ENCODE results near the gene HNRNPA2B1.
"Not testable (repeated sequence)": the region's sequence is repeated elsewhere in the genome, so short reads cannot be mapped to it uniquely, and the experiment has no call there.

The HNRNPA2B1 gene

DNA sequence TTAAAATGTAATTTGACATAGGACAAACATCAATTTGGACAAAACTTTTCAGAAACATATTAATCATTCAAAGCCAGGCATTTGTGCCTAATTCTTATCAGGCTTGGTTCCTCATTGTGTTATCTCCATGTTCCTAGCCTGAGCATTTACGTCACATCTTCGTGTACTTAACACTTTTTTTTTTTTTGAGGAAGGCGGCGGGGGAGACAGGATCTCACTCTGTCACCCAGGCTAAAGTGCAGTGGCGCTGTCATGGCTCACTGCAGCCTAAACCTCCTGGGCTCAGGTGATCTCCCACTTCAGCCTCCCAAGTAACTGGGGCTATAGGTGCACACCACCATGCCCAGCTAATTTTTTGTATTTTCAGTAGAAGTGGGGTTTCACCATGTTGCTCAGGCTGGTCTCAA is 19.8 kb downstream of the HNRNPA2B1 start:
- H2BK5ac ChIP-seq (ENCODE audit: low read length) = no peak overlapping the region
- no peak overlapping the region for H3K4me3 ChIP-seq (ENCODE audit: low read length)
- H4K8ac ChIP-seq (ENCODE audit: low read depth, low read length) = no peak overlapping the region
- H2BK120ac ChIP-seq (ENCODE audit: low read depth, low read length) = no peak overlapping the region
- H3K27me3 ChIP-seq (ENCODE audit: insufficient read depth, low read length, poor library complexity) = no peaks in the 10 kb centered on the region
- H3K79me1 ChIP-seq (ENCODE audit: low read length) = no peaks in the 10 kb centered on the region
- no peak overlapping the region for H3K56ac ChIP-seq (ENCODE audit: low read length)
- no peak overlapping the region for H3K27ac ChIP-seq (ENCODE audit: low read depth, low read length)
- H3K4me2 ChIP-seq (ENCODE audit: low read length) = no peak overlapping the region
- no peak overlapping the region for H2AK5ac ChIP-seq (ENCODE audit: low read length)
- no peak overlapping the region for H4K5ac ChIP-seq (ENCODE audit: low read length)
- no peak overlapping the region for H3K23ac ChIP-seq (ENCODE audit: low read length)
- no peak overlapping the region for H3K18ac ChIP-seq (ENCODE audit: low read length)
- H3K79me2 ChIP-seq (ENCODE audit: control insufficient read depth, insufficient read depth, low read length) = no peaks in the 10 kb centered on the region
- WGBS (ENCODE audit: extremely low coverage, insufficient coverage, low lambda C conversion rate) = no CpG with 5 or more reads among the region's 5 CpGs
- no peak overlapping the region for H3K4ac ChIP-seq (ENCODE audit: low read depth, low read length)
- DNase-seq = no peak
- no peak overlapping the region for H2BK15ac ChIP-seq (replicated peaks; ENCODE audit: low read depth)
- no peaks in the 10 kb centered on the region for H3K36me3 ChIP-seq (ENCODE audit: control insufficient read depth, insufficient read depth, low read length)
- no peak overlapping the region for H3K9ac ChIP-seq (ENCODE audit: low read length)
- H3K4me1 ChIP-seq (ENCODE audit: control insufficient read depth, low read depth, low read length) = no peaks in the 10 kb centered on the region

DNA sequence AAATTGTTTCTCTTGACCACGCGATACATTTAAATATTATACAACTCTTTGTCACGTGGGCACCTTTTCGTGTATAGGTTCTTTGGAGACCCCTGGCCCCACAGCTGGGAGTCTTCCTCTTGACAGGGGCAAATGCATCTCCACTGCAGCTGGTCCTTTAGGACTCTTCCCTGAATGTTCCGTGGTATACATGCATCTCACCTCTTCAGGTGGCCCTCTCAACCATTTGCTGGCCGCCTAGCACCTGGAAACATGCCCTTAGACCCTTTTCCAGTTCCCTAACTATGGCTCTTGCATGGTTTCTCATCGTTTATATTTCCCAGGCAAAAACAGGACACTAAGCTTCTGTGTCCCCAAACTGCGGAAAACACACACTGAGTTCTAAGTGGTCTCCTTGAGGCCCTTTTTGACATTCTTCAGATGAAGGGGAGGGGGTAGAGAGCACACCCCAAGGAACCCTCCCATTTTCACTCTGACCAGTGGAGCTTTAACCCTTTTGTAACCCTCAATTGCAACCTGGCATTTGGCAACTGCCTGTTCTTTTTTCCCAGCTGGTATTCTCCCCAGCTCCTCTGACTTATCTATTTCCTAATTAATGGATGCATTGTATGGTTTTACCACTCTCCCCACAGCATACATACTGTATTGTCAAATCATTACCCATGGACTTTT is 20.6 kb downstream of the HNRNPA2B1 start:
- H3K27ac ChIP-seq (ENCODE audit: low read depth, low read length) = no peak overlapping the region
- H3K79me2 ChIP-seq (ENCODE audit: control insufficient read depth, insufficient read depth, low read length) = no peaks in the 10 kb centered on the region
- no peak overlapping the region for H3K9ac ChIP-seq (ENCODE audit: low read length)
- H2BK15ac ChIP-seq (replicated peaks; ENCODE audit: low read depth) = no peak overlapping the region
- H3K18ac ChIP-seq (ENCODE audit: low read length) = no peak overlapping the region
- no peak overlapping the region for H4K8ac ChIP-seq (ENCODE audit: low read depth, low read length)
- no CpG with 5 or more reads among the region's 8 CpGs for WGBS (ENCODE audit: extremely low coverage, insufficient coverage, low lambda C conversion rate)
- DNase-seq = no peak
- no peak overlapping the region for H3K56ac ChIP-seq (ENCODE audit: low read length)
- H3K27me3 ChIP-seq (ENCODE audit: insufficient read depth, low read length, poor library complexity) = no peaks in the 10 kb centered on the region
- no peak overlapping the region for H3K4me3 ChIP-seq (ENCODE audit: low read length)
- no peaks in the 10 kb centered on the region for H3K36me3 ChIP-seq (ENCODE audit: control insufficient read depth, insufficient read depth, low read length)
- H4K5ac ChIP-seq (ENCODE audit: low read length) = no peak overlapping the region
- no peak overlapping the region for H3K4me2 ChIP-seq (ENCODE audit: low read length)
- no peaks in the 10 kb centered on the region for H3K4me1 ChIP-seq (ENCODE audit: control insufficient read depth, low read depth, low read length)
- no peak overlapping the region for H3K23ac ChIP-seq (ENCODE audit: low read length)
- no peak overlapping the region for H2AK5ac ChIP-seq (ENCODE audit: low read length)
- no peak overlapping the region for H2BK5ac ChIP-seq (ENCODE audit: low read length)
- H2BK120ac ChIP-seq (ENCODE audit: low read depth, low read length) = no peak overlapping the region
- H3K79me1 ChIP-seq (ENCODE audit: low read length) = no peaks in the 10 kb centered on the region
- no peak overlapping the region for H3K4ac ChIP-seq (ENCODE audit: low read depth, low read length)

DNA sequence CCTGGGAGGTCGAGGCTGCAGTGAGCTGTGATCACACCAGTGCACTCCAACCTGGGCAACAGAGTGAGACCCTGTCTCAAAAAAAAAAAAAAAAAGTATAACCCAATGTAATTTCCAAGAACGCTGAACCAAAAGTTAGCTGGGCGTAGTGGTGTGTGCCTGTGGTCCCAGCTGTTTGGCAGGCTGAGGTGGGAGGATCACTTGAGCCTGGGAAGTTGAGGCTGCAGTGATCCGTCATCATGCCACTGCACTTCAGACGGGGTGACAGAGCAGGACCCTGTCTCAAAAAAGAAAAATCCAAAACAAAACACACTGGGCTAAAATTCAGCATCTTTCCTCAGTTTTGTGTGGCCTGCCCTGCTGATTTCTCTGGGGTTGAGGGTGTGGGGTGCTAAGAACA is 21.1 kb downstream of the HNRNPA2B1 start:
- Histone ChIP-seq H3K4ac (ENCODE audit: low read depth, low read length) (no peak overlapping the region), H4K5ac (ENCODE audit: low read length) (no peak overlapping the region), H3K79me2 (ENCODE audit: control insufficient read depth, insufficient read depth, low read length) (no peaks in the 10 kb centered on the region), H3K56ac (ENCODE audit: low read length) (no peak overlapping the region), H4K8ac (ENCODE audit: low read depth, low read length) (no peak overlapping the region), H3K9ac (ENCODE audit: low read length) (no peak overlapping the region), H2BK15ac (replicated peaks; ENCODE audit: low read depth) (no peak overlapping the region), H3K4me2 (ENCODE audit: low read length) (no peak overlapping the region), H3K79me1 (ENCODE audit: low read length) (no peaks in the 10 kb centered on the region), H3K23ac (ENCODE audit: low read length) (no peak overlapping the region), H3K4me3 (ENCODE audit: low read length) (no peak overlapping the region), H3K27me3 (ENCODE audit: insufficient read depth, low read length, poor library complexity) (no peaks in the 10 kb centered on the region), H2BK5ac (ENCODE audit: low read length) (no peak overlapping the region), H3K36me3 (ENCODE audit: control insufficient read depth, insufficient read depth, low read length) (no peaks in the 10 kb centered on the region), H3K4me1 (ENCODE audit: control insufficient read depth, low read depth, low read length) (no peaks in the 10 kb centered on the region), H3K27ac (ENCODE audit: low read depth, low read length) (no peak overlapping the region), H3K18ac (ENCODE audit: low read length) (no peak overlapping the region), H2BK120ac (ENCODE audit: low read depth, low read length) (no peak overlapping the region), H2AK5ac (ENCODE audit: low read length) (no peak overlapping the region)
- WGBS (ENCODE audit: extremely low coverage, insufficient coverage, low lambda C conversion rate) = no CpG with 5 or more reads among the region's 5 CpGs
- DNase-seq = no peak

DNA sequence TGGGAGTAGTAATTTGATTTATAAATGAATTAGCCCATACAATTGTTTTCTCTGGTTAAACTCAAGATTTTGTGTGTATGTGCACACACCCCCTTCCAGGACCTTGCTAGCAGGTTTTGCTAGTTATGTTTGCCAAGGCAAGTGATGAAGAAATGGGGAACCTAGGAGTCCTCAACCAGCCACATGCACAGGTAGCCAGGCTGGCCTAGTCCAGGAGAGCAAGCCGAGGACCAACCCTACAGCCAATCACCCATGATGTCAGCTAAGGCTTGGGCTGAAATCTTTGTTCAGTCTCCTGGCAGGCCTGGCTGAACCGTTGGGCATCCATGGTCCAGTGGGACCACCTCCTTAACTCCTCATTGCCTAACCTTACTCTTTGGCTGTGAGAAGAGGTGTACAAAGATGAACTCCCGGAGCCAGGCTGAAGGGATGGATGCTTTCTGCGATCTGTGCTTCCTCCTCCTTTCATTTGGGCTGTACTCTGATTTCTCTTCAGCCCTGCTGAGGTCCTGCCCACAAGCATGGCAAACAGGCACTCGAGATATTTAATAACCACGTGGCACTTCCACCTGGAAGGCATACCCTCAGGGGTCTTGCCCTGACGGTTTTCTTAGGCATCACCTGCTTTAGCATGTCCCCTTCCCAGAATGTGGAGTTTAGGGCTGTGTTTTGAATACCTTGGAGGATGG is 22.1 kb downstream of the HNRNPA2B1 start:
- no peak overlapping the region for H4K5ac ChIP-seq (ENCODE audit: low read length)
- H3K79me2 ChIP-seq (ENCODE audit: control insufficient read depth, insufficient read depth, low read length) = peaks cover 7% of the 10 kb centered on the region
- no peak overlapping the region for H3K9ac ChIP-seq (ENCODE audit: low read length)
- no peak overlapping the region for H2BK15ac ChIP-seq (replicated peaks; ENCODE audit: low read depth)
- no peak overlapping the region for H3K27ac ChIP-seq (ENCODE audit: low read depth, low read length)
- no peak overlapping the region for H3K18ac ChIP-seq (ENCODE audit: low read length)
- H3K4me3 ChIP-seq (ENCODE audit: low read length) = no peak overlapping the region
- no peak overlapping the region for H3K4me2 ChIP-seq (ENCODE audit: low read length)
- H3K23ac ChIP-seq (ENCODE audit: low read length) = no peak overlapping the region
- no peaks in the 10 kb centered on the region for H3K79me1 ChIP-seq (ENCODE audit: low read length)
- no CpG with 5 or more reads among the region's 7 CpGs for WGBS (ENCODE audit: extremely low coverage, insufficient coverage, low lambda C conversion rate)
- no peaks in the 10 kb centered on the region for H3K36me3 ChIP-seq (ENCODE audit: control insufficient read depth, insufficient read depth, low read length)
- no peak for DNase-seq
- H2BK120ac ChIP-seq (ENCODE audit: low read depth, low read length) = no peak overlapping the region
- H3K56ac ChIP-seq (ENCODE audit: low read length) = no peak overlapping the region
- H2BK5ac ChIP-seq (ENCODE audit: low read length) = no peak overlapping the region
- H2AK5ac ChIP-seq (ENCODE audit: low read length) = no peak overlapping the region
- H3K4ac ChIP-seq (ENCODE audit: low read depth, low read length) = no peak overlapping the region
- no peak overlapping the region for H4K8ac ChIP-seq (ENCODE audit: low read depth, low read length)
- H3K27me3 ChIP-seq (ENCODE audit: insufficient read depth, low read length, poor library complexity) = no peaks in the 10 kb centered on the region
- no peaks in the 10 kb centered on the region for H3K4me1 ChIP-seq (ENCODE audit: control insufficient read depth, low read depth, low read length)

GRCh38 chr7:26177269-26177668 is 23.3 kb downstream of the HNRNPA2B1 start:
- H3K27ac ChIP-seq (ENCODE audit: low read depth, low read length); H3K4me1 ChIP-seq (ENCODE audit: control insufficient read depth, low read depth, low read length); H3K79me1 ChIP-seq (ENCODE audit: low read length); H3K56ac ChIP-seq (ENCODE audit: low read length); H3K4me2 ChIP-seq (ENCODE audit: low read length); H2BK5ac ChIP-seq (ENCODE audit: low read length); H3K23ac ChIP-seq (ENCODE audit: low read length); H3K27me3 ChIP-seq (ENCODE audit: insufficient read depth, low read length, poor library complexity); H2BK15ac ChIP-seq (replicated peaks; ENCODE audit: low read depth); H4K8ac ChIP-seq (ENCODE audit: low read depth, low read length); H3K4me3 ChIP-seq (ENCODE audit: low read length); H3K18ac ChIP-seq (ENCODE audit: low read length); H2BK120ac ChIP-seq (ENCODE audit: low read depth, low read length); H3K36me3 ChIP-seq (ENCODE audit: control insufficient read depth, insufficient read depth, low read length); DNase-seq; H3K9ac ChIP-seq (ENCODE audit: low read length); H2AK5ac ChIP-seq (ENCODE audit: low read length); H3K4ac ChIP-seq (ENCODE audit: low read depth, low read length); H4K5ac ChIP-seq (ENCODE audit: low read length): not testable (repeated sequence)
- H3K79me2 ChIP-seq (ENCODE audit: control insufficient read depth, insufficient read depth, low read length) = peaks cover 10% of the 10 kb centered on the region
- WGBS (ENCODE audit: extremely low coverage, insufficient coverage, low lambda C conversion rate) = no CpG with 5 or more reads among the region's 20 CpGs
